HuH-7 (cell line): ENCODE results near the gene OR5L2.
"Not testable (repeated sequence)": the region's sequence is repeated elsewhere in the genome, so short reads cannot be mapped to it uniquely, and the experiment has no call there.

Experiments
- DNase-seq: peaks from one replicate; pipeline ENCODE4 v3.0.0; 2011; ENCODE audit warnings: low spot score

OR5L2 gene

DNA sequence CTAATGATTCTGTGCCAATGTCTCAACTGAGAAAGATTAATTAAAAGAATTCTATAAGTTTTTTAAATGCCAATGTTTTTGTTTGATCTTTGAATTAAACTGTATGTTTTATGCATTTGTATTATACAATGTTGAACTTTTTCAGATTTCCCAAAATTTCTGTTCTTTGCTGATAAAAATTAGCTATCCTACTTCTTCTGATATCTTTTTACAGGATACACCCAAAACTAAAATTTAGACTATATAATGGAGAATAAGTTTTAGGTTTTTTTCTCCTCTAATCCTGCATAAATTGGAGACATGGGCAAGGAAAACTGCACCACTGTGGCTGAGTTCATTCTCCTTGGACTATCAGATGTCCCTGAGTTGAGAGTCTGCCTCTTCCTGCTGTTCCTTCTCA lies at the start of gene OR5L2:
Gene OR5L2 (plus strand): TSS at position 301 of the 400 bp plus-strand sequence. CDS start 0 bp downstream, at position 301.
- no peak for DNase-seq

DNA sequence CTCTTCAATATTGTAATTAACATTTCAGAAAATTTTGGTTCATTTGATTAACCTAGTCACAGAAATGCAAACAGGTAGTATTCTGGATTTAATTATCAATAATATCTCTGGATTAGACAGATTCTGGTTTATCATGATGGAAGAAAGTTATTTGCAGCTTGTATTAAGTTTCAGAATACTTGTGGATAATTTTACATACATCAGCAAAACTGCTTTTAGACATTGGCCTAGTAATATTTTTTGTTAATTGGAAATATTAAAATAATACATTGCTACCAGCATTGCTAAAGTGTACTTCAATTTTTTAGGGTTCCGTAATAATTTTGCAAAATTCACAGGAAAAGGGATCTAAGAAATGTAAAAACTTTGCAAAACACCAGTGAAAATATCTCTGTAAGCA lies 35.4 kb upstream of the OR5L2 start:
- no peak for DNase-seq

DNA sequence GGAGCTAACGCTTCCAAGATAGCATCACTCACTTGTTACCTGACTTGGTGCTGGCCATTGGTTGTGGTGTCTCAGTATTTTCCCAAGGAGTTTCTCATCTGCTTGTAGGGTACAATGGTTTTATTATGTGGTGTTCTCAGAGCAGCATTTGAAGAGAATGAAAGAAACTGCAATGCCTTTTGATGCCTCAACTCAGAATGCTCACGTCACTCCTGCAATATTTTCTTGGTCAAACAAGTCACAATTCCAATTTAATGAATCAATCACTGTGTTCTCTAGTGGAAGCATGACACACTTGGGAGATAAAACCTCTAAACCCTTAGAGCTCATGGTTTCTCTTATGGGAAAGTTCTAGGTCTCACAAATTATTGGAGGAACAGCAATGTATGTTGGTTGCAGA lies 33.7 kb upstream of the OR5L2 start:
- DNase-seq: no peak

DNA sequence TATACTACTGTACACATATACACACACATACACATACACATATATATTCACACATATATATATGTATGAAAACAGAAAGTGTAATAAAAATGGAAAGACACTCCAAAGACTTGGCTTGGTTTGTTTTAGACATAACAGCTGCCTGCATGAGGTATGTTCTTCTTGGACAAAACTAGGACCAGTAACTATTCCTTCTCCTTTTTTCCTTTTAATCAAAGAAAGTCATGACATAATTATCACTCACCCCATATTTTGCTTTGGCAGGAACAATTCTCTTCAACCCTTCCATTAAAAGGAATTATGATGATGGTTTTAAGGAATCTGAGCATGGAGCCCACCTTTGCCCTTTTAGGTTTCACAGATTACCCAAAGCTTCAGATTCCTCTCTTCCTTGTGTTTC lies 31.8 kb upstream of the OR5L2 start, which contains the start of gene OR5D14:
Gene OR5D14 (plus strand): TSS at position 301 of the 400 bp plus-strand sequence. CDS start 0 bp downstream, at position 301.
- DNase-seq: no peak

DNA sequence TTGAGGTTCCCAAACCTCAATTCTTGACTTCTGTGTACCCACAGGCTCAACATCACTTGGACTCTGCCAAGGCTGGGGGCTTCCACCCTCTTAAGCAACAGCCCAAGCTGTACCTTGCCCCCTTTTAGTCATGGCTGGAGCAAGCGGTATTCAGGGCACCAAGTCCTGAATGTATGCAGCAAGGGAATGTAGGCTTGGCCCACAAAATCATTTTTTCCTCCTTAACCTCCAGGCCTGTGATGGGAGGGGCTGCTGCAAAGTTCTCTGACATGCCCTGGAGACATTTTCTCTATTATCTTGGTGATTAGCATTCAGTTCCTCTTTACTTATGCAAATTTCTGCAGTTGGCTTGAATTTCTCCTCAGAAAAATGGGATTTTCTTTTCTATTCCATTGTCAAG lies 20.8 kb upstream of the OR5L2 start:
- DNase-seq: no peak

DNA sequence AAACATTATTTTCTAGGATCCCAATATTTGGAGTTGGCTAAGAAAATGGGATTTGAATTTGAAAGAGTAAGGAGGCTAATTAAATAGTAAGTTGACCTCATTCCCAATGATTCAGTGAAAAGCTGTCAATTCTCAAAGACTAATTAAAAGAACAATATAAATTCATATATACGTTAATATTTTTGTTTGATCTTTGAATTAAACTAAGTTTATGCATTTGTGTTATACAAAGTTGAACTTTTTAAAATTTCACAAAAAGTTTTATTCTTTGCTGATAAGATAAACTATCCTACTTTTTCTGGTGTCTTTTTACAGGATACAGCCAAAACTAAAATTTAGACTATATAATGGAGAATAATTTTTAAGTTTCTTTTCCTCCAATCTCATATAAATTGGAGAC lies 16.0 kb upstream of the OR5L2 start, which contains the start of gene OR5L1:
Gene OR5L1 (plus strand): TSS at position 301 of the 400 bp plus-strand sequence. CDS start 100 bp downstream, outside the sequence.
- no peak for DNase-seq

DNA sequence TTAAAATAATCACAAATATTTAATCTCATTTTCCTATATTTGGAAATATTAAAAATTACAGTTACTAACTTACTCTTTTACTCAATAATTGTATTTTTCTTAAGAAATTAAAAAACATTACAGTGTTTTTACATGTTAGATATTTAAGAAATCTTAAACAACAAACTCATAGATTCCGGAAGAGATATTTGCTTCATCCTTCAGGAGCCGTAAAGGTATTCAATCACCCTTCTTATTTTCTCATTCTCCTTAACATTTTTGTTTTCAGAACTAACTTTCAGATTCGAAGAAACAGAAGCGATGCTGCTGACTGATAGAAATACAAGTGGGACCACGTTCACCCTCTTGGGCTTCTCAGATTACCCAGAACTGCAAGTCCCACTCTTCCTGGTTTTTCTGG lies 7.7 kb upstream of the OR5L2 start, which contains the start of gene OR5D18:
Gene OR5D18 (plus strand): TSS at position 301 of the 400 bp plus-strand sequence. CDS start 0 bp downstream, at position 301.
- no peak for DNase-seq

DNA sequence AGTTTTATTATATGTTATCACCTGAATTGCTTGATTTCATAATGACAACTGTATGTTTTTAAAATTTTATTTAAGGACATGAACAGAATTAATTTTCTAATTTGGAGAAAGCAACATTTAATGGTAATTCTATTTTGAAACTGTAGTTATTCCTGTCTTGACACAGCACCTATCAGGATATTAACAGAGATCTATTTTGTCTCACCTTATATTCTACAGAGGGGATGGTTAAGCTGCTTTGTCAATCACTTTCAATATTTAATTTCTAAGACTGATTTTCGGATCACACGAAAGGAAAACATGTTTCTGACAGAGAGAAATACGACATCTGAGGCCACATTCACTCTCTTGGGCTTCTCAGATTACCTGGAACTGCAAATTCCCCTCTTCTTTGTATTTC lies 11.4 kb downstream of the OR5L2 start, which contains the start of gene OR5D16:
Gene OR5D16 (plus strand): TSS at position 301 of the 400 bp plus-strand sequence. CDS start 0 bp downstream, at position 301.
- no peak for DNase-seq

DNA sequence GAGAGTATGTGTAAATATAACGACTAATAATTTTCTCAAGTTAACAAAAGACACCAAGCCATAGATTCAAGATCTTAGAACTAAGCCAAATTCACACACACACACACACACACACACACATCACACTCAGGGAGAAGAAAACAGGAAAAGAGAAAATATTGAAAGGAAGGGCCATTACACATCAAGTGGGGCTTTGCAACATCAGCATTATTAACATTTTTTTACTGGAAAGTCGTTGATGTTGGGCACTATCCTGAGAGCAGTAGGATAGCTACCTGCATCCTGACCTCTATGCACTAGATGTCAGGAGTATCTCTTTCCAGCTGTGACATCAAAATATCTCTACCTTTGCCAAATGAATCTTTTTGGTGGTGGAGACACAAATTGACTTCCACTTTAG lies 20.4 kb downstream of the OR5L2 start:
- DNase-seq: no peak

DNA sequence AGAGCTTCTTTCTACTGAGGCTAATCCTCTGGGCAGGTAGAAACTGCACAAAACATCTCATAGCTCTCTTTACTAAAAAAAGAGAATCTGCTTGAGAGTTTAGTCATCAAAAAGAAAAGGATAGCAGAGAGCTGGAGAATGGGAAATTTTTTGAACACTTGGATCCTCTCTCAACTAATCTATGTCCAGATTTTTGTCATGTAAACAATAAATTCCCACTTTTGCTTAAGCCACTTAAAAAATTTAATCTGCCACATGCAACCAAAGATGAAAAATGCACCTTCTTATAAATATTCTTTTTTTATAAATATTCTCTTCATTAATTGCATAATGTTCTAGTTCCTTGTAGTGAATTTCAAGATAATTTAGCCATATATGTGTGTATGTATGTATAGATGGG lies 22.0 kb downstream of the OR5L2 start:
- DNase-seq: no peak

DNA sequence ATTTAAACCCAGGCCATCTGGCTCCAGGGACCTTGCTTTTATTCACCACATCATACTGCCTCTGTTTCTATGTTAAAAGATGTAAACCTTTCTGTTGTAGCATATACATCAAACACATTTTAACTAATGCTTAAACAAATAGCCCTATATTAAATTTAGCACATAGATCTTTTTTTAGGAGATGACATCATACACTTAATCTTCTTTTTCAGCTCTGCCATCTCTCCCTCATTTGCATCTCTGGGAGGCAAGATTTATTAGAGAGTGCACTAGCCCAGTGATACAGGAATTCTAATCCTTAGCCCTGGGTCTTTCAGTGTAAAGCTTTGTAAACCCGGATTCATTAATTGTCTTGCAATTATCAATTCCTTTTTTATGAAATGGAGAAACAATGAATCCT lies 25.1 kb downstream of the OR5L2 start:
- DNase-seq: no peak

DNA sequence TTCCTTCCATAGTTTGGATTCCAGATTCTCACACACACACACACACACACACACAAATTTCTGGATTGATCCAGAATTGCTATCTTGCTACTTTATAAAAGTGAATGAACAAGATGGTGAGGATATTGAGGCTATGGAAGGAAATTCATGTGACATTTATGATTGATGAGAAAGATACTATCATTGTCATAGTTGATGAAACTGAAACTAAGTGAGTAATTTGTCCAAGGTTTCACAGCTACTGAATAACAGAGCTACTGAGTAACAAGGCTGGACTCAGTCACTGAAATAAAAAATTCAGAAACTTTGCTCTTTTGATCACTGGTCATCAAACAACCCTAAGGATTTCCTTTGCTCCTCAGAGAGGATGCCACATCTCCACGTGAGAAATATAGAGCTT lies 27.7 kb downstream of the OR5L2 start:
- DNase-seq: no peak

DNA sequence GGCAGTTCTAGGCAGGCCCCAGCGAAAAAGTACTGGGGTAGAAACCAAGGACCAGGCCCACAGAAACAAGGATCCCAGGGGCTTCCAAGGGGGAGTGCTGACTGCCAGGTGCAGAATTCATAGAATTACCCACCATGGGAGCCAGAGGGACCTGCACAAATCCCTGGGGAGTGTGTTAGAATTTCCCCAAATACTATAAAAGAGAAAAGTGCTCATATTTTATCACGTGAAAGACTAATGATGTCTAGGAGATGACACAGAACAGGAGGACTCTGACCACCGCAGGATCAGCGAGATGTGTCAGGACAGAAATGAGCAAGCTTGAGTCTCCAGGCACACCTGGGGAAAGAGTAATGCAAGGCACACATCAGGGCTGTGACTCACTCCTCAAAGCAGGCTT lies 40.3 kb downstream of the OR5L2 start:
- DNase-seq: not testable (repeated sequence)

DNA sequence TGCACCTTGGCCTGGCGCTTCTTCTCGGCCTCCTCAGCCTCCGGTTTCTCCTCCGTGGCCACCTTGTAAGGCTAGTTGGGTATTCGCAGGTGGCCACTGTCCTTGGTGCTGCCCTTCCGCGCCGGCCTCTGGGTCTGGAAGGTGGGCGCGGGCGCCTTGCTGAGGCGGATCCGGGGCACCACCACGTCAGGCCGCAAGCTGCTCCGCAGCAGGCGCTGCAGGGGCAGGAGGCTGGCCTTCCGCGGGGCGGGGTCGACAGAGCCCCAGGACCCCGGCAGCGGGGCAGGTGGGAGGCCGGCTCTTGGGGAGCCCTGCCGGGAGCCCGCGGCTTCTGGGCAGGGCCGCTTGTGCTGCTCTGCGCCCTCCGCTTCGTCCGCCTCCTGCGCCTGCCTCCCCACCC lies 45.7 kb downstream of the OR5L2 start:
- not testable (repeated sequence) for DNase-seq

DNA sequence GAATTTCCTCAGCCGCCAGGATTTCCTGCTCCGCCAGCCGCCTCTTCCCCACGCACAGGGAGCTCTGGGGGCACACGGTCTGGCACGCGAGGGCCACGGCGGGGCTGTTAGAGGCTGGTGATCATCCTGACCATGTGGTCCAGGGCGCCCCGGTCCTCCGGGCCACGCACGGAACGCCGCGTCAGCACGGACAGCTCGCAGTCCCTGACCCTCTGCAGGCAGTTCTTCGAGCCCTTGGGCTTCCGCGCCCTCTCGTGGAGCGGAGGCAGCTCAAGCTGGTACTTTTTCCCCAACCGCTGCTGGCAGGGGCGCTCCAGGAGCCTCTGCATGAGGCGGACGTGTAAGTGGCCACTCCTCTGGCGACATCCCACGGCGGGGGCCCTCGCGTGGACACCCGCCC lies 46.1 kb downstream of the OR5L2 start:
- DNase-seq: not testable (repeated sequence)
